GM12801 (cell line): Measurements from ENCODE around the gene RIMBP2.

ENCODE experiments used
- CTCF ChIP-seq: IDR thresholded peaks from one replicate; pipeline ENCODE4 v1.5.1; 2011; ENCODE audit warnings: control low read depth; ENCODE audit not compliant: insufficient read length; ENCODE audit errors: extremely low read depth

Gene RIMBP2

GRCh38 chr12:130689408-130690405, 26.4 kb downstream of the RIMBP2 start:
- TF ChIP-seq CTCF = no peak

- no peak for TF ChIP-seq CTCF
Measured at GRCh38 chr12:130687796-130688778, 28.0 kb downstream of the RIMBP2 start.

- TF ChIP-seq CTCF = no peak
Measured at GRCh38 chr12:130687190-130687589, 28.9 kb downstream of the RIMBP2 start.

GRCh38 chr12:130686511-130686991, 29.5 kb downstream of the RIMBP2 start:
- TF ChIP-seq CTCF = no peak

- no peak for TF ChIP-seq CTCF
Measured at GRCh38 chr12:130685850-130686249, 30.2 kb downstream of the RIMBP2 start.

GRCh38 chr12:130685250-130685787, 30.8 kb downstream of the RIMBP2 start:
- no peak for TF ChIP-seq CTCF
